Activated CD4-positive, alpha-beta memory T cell treated with anti-CD3 and anti-CD28 coated beads for 36 hours (primary cell): ENCODE data around the gene SLC22A17. TPM values are rescaled to one million over a fixed set of nuclear protein-coding genes. Genes with fewer than 3 reads are reported as not detected.

ENCODE experiments used
- CTCF ChIA-PET: fragments of 350-600 bp; sonication (Branson Sonifier 250); formaldehyde crosslinking; loops from one replicate; lab custom pipeline; 2021; ENCODE audit warnings: antibody characterized with exemption, inconsistent platforms; lab: Charles Lee
- POLR2A ChIA-PET: fragments of 350-600 bp; sonication (Branson Sonifier 250); formaldehyde crosslinking; loops from one replicate; lab custom pipeline; 2021; ENCODE audit warnings: antibody characterized with exemption; lab: Charles Lee
- DNase-seq: peaks from one replicate; pipeline ENCODE4 v3.0.0-alpha.2; 2020
- H3K27ac Mint-ChIP-seq: one replicate; pipeline ENCODE4 v1.8.0; 2021; ENCODE audit warnings: mixed read lengths
- H3K27me3 Mint-ChIP-seq: one replicate; pipeline ENCODE4 v1.8.0; 2021; ENCODE audit warnings: mixed read lengths
- H3K36me3 Mint-ChIP-seq: one replicate; pipeline ENCODE4 v1.8.0; 2021; ENCODE audit warnings: mixed read lengths
- H3K4me1 Mint-ChIP-seq: one replicate; pipeline ENCODE4 v1.8.0; 2021; ENCODE audit warnings: low read depth, mixed read lengths
- H3K4me3 Mint-ChIP-seq: one replicate; pipeline ENCODE4 v1.8.0; 2021; ENCODE audit warnings: mild to moderate bottlenecking, mixed read lengths
- H3K9me3 Mint-ChIP-seq: one replicate; pipeline ENCODE4 v1.8.0; 2021; ENCODE audit warnings: mixed read lengths
- intact Hi-C: fragments of 100-400 bp; cut with micrococcal nuclease; formaldehyde crosslinking; loops from one replicate; pipeline ENCODE4 v1.15.1; 2023
- total RNA-seq, 2 experiments: library from RNA; stranded (reverse); gene quantifications; one replicate each; pipeline ENCODE4 v1.2.3, GENCODE V29; 2021

SLC22A17 gene
- total RNA-seq, 2 experiments from 2014 or later, result 4.4 to 4.8 TPM

DNA sequence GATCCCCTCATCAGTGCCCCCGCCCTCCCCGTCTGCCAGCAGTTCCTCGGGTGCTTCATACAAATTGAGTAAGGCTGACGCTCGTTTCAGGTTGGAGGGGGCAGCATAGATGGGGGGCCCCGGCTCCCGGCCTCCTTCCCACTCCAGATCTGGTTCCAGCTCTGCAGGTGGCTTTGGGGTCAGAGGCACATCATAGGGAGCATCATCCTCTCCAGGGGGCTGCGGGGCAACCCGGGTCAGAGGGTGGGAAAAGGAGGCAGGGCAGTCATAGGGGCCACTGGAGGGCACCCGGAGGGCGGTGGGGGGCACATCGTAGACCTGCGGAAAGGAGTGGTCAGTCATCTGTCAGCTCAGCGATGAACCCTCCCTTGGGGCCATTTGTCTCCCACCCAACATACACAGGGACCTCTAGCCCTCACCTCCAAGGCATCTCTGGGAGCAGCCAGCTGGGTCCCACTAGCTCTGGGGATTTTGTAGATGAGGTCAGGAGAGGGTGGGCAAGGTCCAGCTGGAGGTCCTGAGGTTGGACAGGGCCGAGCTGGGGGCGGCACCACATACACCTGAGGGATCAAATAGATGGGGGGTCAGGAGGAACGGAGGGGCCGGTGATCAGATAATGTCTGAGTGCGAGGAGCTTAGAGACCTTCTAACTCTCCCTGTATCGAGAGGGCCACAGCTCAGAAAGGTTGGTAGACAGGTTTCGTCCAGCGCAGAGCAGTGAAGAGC is 7.2 kb upstream of the SLC22A17 start:
- H3K27me3 Mint-ChIP-seq, result peaks cover 16% of the 10 kb centered on the region
- CTCF ChIA-PET, result interaction anchor here (0.9 to 1.9 kb wide), 3 partner anchors 20 to 239 kb away, joined by 4 to 7 read pairs (median 4); no protein-coding TSS in a partner anchor
- H3K4me1 Mint-ChIP-seq, result peaks cover 5% of the 10 kb centered on the region
- intact Hi-C loops, result loop anchor here (5.0 kb wide), 1 partner anchor 33 kb away; no protein-coding TSS in a partner anchor
- H3K27ac Mint-ChIP-seq, result no peak overlapping the region
- H3K4me3 Mint-ChIP-seq, result no peak overlapping the region
- H3K36me3 Mint-ChIP-seq, result no peaks in the 10 kb centered on the region
- DNase-seq, result no peak
- POLR2A ChIA-PET, result no interaction called here
- no peaks in the 10 kb centered on the region for H3K9me3 Mint-ChIP-seq

DNA sequence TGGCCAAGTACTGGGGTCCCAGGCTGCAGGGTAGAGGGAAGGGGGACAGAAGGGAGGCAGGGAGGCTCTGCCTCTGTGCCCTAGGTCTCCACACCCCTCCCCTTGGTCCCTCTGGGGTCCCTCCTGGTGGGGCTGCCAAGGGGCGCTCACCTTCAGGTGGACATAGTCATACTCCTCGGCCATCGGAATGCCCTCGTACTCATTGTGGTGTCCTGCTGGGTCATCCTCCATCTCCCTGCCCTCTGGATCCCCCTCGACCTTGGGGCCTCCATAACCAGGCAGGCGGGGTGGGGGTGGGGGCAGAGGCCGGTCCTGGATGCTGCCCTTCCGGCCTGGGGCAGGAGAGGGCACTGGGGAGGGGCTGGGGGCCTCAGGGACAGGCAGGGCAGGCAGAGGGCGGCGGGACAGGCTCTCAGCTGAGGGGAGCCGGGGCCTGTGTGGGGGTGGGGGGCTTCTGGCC is 6.5 kb upstream of the SLC22A17 start:
- peaks cover 2% of the 10 kb centered on the region for H3K4me1 Mint-ChIP-seq
- H3K36me3 Mint-ChIP-seq, result no peaks in the 10 kb centered on the region
- no peak overlapping the region for H3K27ac Mint-ChIP-seq
- intact Hi-C loops, result no loop called here
- ChIA-PET CTCF (interaction anchor here (1.5 to 1.9 kb wide), 3 partner anchors 20 to 33 kb away, joined by 4 to 7 read pairs (median 7); no protein-coding TSS in a partner anchor), POLR2A (no interaction called here)
- H3K27me3 Mint-ChIP-seq, result peaks cover 12% of the 10 kb centered on the region
- no peak for DNase-seq
- no peak overlapping the region for H3K4me3 Mint-ChIP-seq
- no peaks in the 10 kb centered on the region for H3K9me3 Mint-ChIP-seq

DNA sequence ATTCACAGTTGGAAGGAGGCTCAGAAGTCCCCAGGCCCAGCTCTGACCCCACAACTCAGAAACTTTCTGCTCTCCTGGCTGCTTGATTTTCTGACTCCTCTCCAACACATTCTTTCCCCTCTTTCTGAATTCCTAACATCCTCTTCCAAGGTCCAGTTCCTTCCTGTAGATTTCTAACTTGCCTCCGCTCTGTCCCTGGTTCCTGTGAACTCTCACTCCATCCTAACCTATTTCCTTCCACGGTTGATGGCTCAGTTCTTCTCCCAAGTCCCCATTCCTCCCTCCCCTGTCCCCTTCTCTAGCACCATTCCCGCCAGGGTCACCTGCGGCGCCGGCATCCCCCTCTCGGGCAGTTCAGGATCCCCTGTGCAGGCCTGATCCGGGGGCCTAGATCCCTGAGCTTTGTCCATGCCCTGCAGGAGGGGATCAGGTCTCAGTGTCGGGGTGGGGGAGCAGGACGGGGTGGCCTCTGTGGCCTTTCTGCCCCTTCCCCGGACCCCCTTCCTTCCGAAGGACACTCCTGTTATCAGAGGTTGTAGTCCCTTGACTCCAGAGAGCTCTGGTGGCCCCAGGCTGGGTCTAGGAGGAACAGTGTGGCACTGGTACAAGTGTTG is 6.0 kb upstream of the SLC22A17 start:
- H3K27me3 Mint-ChIP-seq, result peaks cover 14% of the 10 kb centered on the region
- intact Hi-C loops, result no loop called here
- no peaks in the 10 kb centered on the region for H3K36me3 Mint-ChIP-seq
- H3K9me3 Mint-ChIP-seq, result no peaks in the 10 kb centered on the region
- no peak overlapping the region for H3K27ac Mint-ChIP-seq
- no peak overlapping the region for H3K4me3 Mint-ChIP-seq
- H3K4me1 Mint-ChIP-seq, result peaks cover 2% of the 10 kb centered on the region
- ChIA-PET CTCF (interaction anchor here (1.9 kb wide), 1 partner anchor 21 kb away, joined by 7 read pairs; no protein-coding TSS in a partner anchor), POLR2A (no interaction called here)
- no peak for DNase-seq

DNA sequence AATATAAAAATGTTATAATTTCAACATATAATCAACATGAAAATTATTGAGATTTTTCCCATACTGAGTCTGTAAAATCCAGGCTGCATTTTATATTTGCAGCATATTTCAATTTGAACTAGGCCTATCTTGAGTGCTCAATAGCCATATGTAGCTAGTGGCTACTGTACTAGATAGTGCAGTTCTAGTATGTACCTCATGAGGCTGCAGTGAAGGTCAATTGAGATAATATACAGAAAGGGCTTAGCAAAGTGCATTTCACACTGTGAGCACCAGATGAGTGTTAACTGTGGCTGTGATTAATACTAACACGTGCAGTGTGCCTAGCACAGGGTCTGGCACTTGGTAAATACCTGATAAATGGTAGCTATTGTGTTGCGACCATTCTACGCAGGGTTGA is 5.4 kb upstream of the SLC22A17 start:
- H3K27me3 Mint-ChIP-seq, result peaks cover 18% of the 10 kb centered on the region
- H3K9me3 Mint-ChIP-seq, result no peaks in the 10 kb centered on the region
- no peak for DNase-seq
- no peaks in the 10 kb centered on the region for H3K36me3 Mint-ChIP-seq
- intact Hi-C loops, result no loop called here
- H3K4me3 Mint-ChIP-seq, result no peak overlapping the region
- peaks cover 3% of the 10 kb centered on the region for H3K4me1 Mint-ChIP-seq
- CTCF ChIA-PET, result interaction anchor here (1.9 kb wide), 1 partner anchor 22 kb away, joined by 7 read pairs; no protein-coding TSS in a partner anchor
- H3K27ac Mint-ChIP-seq, result no peak overlapping the region
- POLR2A ChIA-PET, result no interaction called here

DNA sequence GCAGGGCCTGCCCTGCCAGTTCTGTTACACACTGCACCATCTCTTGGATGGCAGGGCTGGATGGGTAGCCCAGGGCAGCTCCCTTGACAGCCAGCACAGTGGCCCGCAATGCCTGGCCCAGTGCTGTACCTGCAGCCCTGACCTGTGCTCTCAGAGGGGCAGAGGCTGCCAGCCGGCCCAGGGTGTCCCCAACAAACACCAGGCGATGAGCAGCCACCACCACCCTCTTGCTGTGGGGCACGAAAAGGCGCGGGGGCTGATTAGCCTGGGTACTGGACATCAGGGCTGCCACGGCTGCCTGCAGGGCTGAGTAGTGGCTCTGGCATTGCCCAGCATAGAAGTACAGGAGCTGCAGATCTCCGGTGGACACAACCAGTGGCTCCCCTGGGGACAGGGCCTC is 4.6 kb upstream of the SLC22A17 start:
- Mint-ChIP-seq H3K4me3 (no peak overlapping the region), H3K27me3 (peaks cover 20% of the 10 kb centered on the region), H3K27ac (no peak overlapping the region), H3K36me3 (no peaks in the 10 kb centered on the region), H3K4me1 (peaks cover 5% of the 10 kb centered on the region), H3K9me3 (no peaks in the 10 kb centered on the region)
- CTCF ChIA-PET, result interaction anchor here (1.7 to 1.9 kb wide), 2 partner anchors 23 kb away, joined by 4 to 7 read pairs; no protein-coding TSS in a partner anchor
- intact Hi-C loops, result no loop called here
- no peak for DNase-seq
- POLR2A ChIA-PET, result no interaction called here

DNA sequence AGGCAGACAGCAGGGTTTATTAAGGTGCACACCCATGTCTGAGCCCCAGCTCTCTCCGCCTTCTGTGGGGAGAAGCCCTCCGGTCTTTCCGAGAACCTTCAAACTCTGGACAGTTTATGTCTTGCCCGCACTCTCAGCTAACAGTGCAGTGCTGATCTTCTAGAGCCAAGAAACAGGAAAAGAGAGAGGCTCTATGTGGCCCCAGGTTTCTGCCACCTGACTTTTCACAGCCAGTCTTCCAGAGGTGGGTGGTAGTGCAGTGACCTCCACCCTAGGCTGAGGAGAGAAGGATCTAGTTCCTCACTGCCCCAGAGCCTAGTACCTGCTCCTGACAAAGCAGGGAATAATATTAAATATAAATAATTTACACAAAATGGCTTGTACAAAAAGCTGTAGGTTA is 4.0 kb upstream of the SLC22A17 start:
- Mint-ChIP-seq H3K9me3 (no peaks in the 10 kb centered on the region), H3K27ac (no peak overlapping the region), H3K27me3 (peaks cover 20% of the 10 kb centered on the region), H3K4me1 (peaks cover 5% of the 10 kb centered on the region), H3K36me3 (no peaks in the 10 kb centered on the region), H3K4me3 (no peak overlapping the region)
- no peak for DNase-seq
- ChIA-PET POLR2A (no interaction called here), CTCF (interaction anchor here (1.7 kb wide), 1 partner anchor 24 kb away, joined by 4 read pairs; no protein-coding TSS in a partner anchor)
- intact Hi-C loops, result no loop called here

DNA sequence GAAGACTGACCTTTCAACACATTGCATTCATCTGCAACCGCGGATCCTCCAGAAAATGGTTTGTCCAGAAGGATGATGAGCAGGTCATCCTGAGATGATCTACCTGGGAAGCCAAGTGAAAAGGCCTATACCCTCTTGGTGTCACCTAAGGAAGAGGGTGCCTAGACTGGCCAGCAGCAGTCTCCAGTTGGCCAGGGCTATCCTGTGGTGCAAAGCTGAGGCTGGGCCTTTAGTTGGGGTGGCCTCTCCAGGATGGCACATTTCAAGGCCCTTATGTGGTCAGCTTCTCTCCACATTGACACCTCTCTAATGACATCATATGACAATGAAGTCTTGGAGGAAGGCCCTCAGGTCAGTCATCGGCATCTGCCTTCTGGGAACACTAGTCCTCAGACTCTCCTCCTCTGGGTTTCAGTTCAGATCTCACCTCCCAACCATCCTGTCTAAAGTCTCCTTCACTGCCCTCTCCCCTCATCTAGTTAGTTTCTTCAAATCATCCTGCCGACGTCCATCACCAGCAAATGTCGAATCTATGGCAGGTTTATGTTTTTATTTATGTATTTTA is 3.3 kb upstream of the SLC22A17 start:
- Mint-ChIP-seq H3K9me3 (no peaks in the 10 kb centered on the region), H3K4me1 (peaks cover 6% of the 10 kb centered on the region), H3K4me3 (no peak overlapping the region), H3K36me3 (peaks cover 2% of the 10 kb centered on the region), H3K27me3 (peaks cover 25% of the 10 kb centered on the region), H3K27ac (no peak overlapping the region)
- intact Hi-C loops, result no loop called here
- CTCF ChIA-PET, result interaction anchor here (1.7 kb wide), 1 partner anchor 24 kb away, joined by 4 read pairs; no protein-coding TSS in a partner anchor
- POLR2A ChIA-PET, result no interaction called here
- no peak for DNase-seq

DNA sequence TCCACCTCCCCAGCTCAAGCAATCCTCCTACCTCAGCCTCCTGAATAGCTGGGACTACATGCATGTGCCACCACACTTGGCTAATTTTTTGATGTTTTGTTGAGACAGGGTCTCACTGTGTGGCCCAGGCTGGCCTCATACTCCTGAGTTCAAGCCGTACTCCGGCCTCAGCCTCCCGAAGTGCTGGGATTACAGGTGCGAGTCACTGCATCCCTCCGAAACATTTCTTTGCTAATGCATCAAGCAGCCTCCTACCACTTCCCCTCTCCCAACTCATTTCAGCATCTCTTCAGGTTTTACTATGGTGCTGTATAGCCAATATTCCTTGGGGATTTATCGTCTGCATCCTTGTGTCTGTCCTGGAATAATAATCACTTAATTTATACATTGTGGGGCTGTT is 2.3 kb upstream of the SLC22A17 start:
- POLR2A ChIA-PET, result no interaction called here

DNA sequence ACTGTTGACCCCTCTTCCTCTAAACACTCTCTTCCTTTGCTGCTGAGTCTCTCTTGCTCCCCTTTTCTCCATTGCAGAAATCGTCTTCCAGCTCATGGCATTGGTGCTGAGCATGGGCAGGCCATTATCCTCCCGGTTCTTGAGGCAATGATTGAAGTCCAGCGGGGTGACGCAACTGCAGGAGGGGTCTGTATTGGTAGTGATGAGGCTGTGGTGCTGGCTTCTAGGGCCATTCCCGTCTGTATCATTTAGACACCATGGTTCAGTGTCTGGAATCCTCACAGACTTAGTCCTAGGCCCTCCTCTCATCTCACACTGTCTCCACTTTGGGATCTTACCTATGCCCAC is 720 bp upstream of the SLC22A17 start:
- DNase-seq, result no peak
- intact Hi-C loops, result no loop called here
- Mint-ChIP-seq H3K9me3 (no peaks in the 10 kb centered on the region), H3K36me3 (peaks cover 2% of the 10 kb centered on the region), H3K4me3 (peak overlapping the region; percentile 61), H3K4me1 (peaks cover 5% of the 10 kb centered on the region), H3K27me3 (peaks cover 30% of the 10 kb centered on the region), H3K27ac (no peak overlapping the region)
- POLR2A ChIA-PET, result no interaction called here
- CTCF ChIA-PET, result interaction anchor here (0.5 to 1.7 kb wide), 5 partner anchors 17 to 653 kb away, joined by 3 to 9 read pairs (median 3); no protein-coding TSS in a partner anchor

More for the DNA sequence above, 2.3 kb upstream of the SLC22A17 start:
- Mint-ChIP-seq H3K27me3 (peaks cover 30% of the 10 kb centered on the region), H3K4me3 (no peak overlapping the region), H3K4me1 (peaks cover 5% of the 10 kb centered on the region), H3K9me3 (no peaks in the 10 kb centered on the region), H3K36me3 (peaks cover 2% of the 10 kb centered on the region), H3K27ac (no peak overlapping the region)
- intact Hi-C loops, result no loop called here
- no peak for DNase-seq
- CTCF ChIA-PET, result interaction anchor here (1.7 kb wide), 1 partner anchor 25 kb away, joined by 9 read pairs; no protein-coding TSS in a partner anchor

DNA sequence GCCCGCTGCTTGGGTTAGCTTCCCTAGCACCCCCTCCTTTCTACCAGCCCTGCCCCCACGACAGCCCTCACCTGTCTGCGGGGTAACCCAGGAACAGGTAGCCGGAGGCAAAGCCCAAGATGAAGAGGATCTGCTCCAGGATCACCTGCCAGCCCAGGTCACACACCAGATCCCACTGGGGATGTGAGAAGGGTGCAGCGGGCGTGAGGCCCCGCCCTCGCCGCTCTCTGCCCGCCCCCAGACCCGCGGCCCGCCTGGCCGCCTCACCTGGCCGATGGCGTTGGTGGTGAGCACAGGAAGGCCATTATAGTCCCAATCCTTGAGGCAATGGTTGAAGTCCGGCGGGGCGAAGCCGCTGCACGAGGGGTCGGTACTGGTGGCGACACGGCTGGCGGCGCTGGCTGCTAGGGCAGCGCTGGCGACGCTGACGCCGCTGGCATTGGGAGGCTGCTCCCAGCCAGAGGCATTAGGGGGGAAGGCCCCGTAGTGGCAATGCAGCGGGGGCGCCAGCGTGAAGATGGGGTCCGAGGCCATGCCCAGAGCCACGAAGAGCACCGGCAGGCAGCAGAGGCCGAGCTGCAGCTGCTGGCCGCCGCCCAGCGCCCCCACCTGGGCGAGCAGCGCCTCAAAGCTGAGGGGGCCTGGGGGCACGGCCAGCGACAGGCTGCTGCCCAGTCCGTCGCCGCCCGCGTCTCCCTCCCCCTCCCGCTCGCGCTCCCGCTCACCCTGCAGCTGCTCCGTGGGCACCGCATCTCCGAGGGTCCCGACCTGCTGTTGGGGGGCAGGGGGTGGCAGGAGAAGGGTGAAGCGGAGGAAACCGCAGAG is 794 bp downstream of the SLC22A17 start:
- peak overlapping the region; percentile 61 for H3K4me3 Mint-ChIP-seq
- peaks cover 2% of the 10 kb centered on the region for H3K36me3 Mint-ChIP-seq
- no peaks in the 10 kb centered on the region for H3K9me3 Mint-ChIP-seq
- peaks cover 5% of the 10 kb centered on the region for H3K4me1 Mint-ChIP-seq
- no peak overlapping the region for H3K27ac Mint-ChIP-seq
- DNase-seq, result no peak
- H3K27me3 Mint-ChIP-seq, result peaks cover 30% of the 10 kb centered on the region
- ChIA-PET POLR2A (no interaction called here), CTCF (interaction anchor here (0.6 to 1.1 kb wide), 4 partner anchors 10 to 946 kb away, joined by 3 to 4 read pairs (median 3); no protein-coding TSS in a partner anchor)
- intact Hi-C loops, result no loop called here

DNA sequence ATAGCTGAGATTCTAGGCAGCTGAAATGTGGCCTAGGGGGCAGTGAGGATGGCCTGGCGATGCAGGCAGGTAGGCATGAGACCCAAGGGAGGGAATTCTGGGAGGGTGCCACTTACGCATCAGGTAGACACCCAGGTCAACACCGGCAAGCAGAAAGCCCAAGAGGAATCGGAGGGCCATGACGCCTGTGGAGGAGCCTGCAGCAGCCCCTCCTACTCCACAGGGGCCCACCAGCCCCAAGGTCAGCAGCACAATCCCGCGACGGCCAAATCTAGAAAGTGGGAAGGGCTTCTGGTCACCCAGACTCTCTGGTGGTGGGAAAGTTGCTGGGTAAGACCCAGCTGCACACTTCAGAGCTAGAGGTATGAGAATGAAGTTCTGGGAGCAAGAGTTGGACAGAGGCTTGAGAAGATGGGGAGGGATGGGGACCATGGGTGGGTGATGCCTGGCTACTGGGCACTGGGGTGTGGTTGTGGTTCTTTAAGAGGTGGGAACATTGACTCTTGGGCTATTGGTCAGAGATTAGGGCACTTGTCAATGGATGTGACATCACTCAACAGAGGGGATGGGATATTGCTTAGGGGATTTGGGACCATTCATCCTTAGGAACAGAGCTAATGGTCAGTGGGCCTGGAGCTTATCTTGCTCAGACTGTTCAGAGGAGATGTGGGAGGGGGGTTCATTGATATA is 3.4 kb downstream of the SLC22A17 start:
- intact Hi-C loops, result no loop called here
- Mint-ChIP-seq H3K27me3 (peaks cover 24% of the 10 kb centered on the region), H3K4me3 (no peak overlapping the region), H3K4me1 (peaks cover 5% of the 10 kb centered on the region), H3K36me3 (peaks cover 2% of the 10 kb centered on the region), H3K9me3 (no peaks in the 10 kb centered on the region), H3K27ac (no peak overlapping the region)
- CTCF ChIA-PET, result no interaction called here
- POLR2A ChIA-PET, result no interaction called here
- DNase-seq, result no peak
